Measurements from ENCODE around the gene SELENOK. TPM values are rescaled to one million over a fixed set of nuclear protein-coding genes. Genes with fewer than 3 reads are reported as not detected.
A peak's percentile ranks its signal among the peaks of the same experiment; 100 is the strongest.

SELENOK gene
- total RNA-seq, 1 experiment from 2014 or later = 30.7 TPM

DNA sequence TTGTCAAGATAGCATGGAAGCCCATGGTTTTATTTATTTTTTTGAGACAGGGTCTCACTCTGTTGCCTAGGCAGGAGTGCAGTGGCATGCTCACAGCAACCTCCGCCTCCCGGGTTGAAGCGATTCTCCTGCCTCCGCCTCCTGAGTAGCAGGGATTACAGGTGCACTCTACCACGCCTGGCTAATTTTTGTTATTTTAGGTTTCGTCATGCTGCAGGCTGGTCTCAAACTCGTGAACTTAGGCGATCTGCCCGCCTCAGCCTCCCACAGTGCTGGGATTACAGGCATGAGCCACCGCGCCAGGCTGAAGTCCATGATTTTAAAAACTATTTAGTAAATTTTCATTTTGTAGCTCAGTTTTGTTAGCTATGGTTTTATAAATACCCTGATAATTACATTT is 7.0 kb downstream of the SELENOK start:
- DNase-seq (ENCODE audit: low read depth) = no peak

DNA sequence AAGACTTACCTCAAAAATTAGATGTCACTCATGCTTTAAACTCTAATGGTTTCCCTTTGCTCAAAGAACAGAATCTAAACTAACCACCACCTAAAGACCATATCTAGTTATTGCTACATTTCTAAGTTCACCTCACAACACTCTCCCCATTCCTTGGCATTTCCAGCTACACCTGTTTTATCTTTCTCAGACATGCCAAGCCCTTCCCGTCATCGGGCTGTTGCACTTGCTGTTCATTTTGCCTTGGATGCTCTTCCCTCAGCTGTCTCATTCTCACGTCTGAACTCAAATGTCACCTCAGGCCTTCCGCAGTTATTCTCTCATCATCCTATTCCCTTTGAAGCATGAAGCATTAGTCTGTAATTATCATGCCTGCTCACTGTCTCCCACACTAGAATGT is 8.7 kb downstream of the SELENOK start:
- DNase-seq (ENCODE audit: low read depth) = no peak

- peak; percentile 77 for DNase-seq (ENCODE audit: low read depth)
These were observed 9.7 kb downstream of the SELENOK start, which contains the start of gene ACTR8 for GRCh38 chr3:53881691-53882593. TSS of gene ACTR8 (minus strand) at chr3:53882152. CDS start at chr3:53882101, 51 bp downstream.

DNA sequence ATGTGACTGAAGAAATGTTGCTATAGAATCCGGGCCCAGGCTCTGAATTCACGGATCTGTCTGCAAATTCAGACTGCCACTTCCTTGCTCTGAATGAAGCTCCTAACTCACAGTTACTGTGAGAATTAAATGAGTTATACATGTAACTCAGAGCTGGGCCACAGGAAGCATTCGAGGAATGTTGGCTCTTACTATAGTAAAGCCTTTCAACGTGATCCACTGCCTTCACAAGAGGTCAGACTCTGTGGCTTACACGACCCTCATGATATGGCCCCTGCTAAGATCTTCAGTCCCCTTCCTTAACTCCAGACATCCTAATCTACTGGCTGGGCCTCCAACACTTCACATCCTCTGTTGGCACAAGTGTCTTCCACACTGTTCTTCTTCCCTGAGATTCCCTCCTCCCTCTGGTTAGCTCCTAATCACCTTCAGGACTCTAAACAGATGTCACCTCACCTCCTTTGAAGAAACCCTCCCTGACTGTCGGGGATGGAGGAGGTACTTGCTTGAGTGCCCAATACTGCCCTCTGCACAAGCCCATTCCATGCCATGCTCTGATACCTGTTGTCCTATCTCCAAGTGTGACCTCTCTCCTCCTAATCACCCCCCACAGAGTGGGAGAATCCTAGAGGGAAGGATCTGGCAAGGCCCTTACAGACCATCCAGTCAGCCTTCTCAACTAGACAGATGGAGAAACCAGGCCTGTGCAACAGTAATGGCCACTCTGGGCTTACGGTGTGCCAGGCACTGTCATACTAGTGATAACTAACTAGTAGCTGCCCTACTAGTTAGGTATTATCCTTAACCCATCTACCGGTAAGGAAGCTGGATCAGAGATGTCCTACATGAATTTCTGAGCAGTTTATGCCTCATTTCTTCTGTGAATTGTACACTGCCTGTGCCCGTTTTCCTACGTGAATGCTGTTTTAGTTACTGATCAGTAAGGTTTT is 11.0 kb downstream of the SELENOK start:
- peak; percentile 4 for DNase-seq (ENCODE audit: low read depth)

DNA sequence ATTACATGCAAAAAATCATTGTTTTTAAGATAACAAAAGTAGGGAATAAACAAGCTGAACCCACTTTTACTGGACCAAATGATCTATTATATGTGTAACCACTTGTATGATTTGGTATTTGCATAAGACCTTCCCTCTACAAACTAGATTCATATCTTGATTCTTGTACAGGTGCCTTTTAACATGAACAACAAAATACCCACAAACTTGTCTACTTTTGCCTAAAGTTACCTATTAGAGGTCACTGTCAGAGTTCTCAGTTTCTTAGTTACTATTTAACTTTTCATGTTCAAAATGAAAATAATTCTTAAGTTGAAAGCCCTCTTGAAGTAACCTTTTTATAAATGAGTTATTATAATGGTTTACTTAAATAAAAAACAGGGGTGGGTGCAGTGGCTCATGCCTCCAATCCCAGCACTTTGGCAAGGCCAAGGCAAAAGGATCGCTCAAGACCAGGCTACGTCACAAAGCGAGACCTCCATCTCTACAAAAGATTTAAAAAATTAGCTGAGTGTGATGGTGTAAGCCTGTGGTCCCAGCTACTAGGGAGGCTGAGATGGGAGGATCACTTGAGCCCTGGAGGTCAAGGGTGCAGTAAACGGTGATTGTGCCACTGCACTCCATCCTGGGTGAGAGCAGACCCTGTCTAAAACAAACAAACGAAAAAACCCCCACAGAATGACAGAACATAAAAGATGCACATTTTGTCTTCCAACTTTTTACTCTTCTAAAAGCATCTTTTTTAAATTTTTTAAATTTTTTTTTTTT is 25.7 kb downstream of the SELENOK start:
- no peak for DNase-seq (ENCODE audit: low read depth)

DNA sequence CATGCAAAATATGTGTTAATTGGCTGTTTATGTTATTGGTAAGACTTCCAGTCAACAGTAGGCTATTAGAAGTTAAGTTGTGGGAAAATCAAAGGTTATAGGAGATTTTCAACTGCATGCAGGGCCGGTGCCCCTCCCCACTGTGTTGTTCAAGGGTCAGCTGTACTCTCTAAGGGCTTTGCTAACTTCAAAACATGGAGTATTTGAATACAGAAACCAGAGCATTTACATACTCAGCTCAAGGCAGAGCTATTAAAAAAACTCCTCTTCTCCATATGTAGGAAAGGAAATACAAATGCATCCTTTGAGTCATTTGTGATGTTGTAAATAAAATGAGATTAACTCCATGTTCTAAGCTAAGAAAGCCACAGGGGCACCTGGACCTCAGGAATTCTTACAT is 28.5 kb downstream of the SELENOK start:
- no peak for DNase-seq (ENCODE audit: low read depth)

DNA sequence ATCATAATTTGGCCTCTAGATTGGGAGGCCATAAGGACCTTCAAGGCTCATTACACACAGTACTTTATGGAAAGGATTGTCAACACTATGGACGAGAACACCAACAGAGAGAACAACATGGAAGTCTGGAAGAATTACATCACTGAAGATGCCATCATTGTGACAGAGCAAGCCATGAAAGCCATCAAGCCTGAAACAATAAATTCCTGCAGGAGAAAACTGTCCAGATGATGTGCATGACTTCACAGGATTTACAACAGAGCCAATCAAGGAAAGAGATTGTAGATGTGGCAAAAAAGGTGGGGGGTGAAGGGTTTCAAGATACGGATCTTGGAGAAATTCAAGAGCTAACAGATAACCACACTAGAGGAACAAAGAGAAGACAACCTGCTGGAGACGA is 29.4 kb downstream of the SELENOK start:
- no peak for DNase-seq (ENCODE audit: low read depth)

GRCh38 chr3:53860196-53860595 is 31.5 kb downstream of the SELENOK start:
- no peak for DNase-seq (ENCODE audit: low read depth)

DNA sequence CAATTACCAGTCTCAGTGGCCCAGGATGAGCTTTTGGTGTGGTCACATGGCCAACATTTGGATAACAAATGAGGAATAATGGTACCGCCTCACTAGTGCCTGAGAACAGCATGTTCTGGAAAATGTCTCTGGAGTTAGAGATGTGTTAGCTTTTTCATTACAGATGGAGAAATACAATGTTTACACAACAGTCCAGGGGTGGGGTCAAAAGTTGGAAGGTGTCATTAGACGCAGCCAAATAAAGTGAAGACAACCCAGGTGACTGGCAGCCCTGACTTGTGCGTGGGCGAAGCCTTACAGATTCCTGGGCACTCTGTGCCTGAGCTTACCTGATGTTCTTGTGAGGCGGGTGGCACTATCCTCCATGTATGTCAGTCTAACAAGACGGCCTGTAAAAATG is 32.5 kb downstream of the SELENOK start:
- DNase-seq (ENCODE audit: low read depth) = no peak

DNA sequence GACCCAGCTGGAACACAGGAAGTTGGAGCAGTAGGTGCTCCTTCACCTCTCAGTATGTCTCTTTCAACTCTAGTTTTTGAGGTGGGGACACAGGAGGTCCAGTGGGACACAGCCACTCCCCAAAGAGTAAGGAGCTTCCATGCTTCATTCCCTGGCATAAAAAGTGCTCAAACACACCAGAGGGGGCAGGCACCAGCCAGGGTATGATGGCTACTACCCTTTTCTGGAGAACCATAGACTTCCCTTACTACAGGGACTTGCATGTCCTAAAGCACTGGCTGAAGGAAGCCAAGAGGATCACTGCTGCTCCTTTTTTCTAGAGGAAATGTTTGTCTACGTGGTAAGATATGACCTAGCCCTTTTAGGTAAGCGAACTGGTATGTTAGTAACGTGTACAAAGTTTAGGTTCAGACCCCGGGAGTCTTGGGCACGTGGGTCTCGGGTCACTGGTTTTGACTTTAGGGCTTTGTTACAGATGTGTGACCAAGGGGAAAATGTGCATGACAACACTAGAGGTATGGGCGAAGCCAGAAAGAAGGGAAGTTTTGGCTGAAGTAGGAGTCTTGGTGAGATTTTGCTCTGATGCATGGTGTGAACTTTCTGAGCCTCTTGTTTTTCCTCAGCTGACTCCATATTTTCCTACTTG is 33.4 kb downstream of the SELENOK start:
- no peak for DNase-seq (ENCODE audit: low read depth)

DNA sequence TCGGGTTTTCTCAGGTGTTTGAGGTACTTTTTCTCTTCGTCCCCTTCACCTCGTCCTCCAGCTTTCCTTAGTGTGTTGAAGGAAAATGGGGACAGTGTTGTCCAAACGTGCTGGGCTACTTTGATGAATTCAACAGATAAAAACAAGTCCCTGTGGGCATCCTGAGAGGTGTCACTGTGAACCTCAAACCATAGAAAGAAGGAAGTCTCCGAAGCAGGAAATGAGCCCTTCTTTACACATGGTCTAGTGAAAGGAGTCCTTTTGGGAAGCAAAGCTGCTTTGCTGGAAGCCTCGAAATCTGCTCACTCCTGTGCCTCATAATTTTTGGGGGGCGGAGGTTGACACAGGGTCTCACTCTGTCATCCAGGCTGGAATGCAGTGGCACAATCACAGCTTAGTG is 34.7 kb downstream of the SELENOK start:
- DNase-seq (ENCODE audit: low read depth) = no peak

GRCh38 chr3:53850895-53851294 is 40.8 kb downstream of the SELENOK start:
- peak; percentile 26 for DNase-seq (ENCODE audit: low read depth)

GRCh38 chr3:53849916-53850315 is 41.7 kb downstream of the SELENOK start:
- DNase-seq (ENCODE audit: low read depth) = no peak

GRCh38 chr3:53846851-53847155 is 44.9 kb downstream of the SELENOK start:
- no peak for DNase-seq (ENCODE audit: low read depth)

DNA sequence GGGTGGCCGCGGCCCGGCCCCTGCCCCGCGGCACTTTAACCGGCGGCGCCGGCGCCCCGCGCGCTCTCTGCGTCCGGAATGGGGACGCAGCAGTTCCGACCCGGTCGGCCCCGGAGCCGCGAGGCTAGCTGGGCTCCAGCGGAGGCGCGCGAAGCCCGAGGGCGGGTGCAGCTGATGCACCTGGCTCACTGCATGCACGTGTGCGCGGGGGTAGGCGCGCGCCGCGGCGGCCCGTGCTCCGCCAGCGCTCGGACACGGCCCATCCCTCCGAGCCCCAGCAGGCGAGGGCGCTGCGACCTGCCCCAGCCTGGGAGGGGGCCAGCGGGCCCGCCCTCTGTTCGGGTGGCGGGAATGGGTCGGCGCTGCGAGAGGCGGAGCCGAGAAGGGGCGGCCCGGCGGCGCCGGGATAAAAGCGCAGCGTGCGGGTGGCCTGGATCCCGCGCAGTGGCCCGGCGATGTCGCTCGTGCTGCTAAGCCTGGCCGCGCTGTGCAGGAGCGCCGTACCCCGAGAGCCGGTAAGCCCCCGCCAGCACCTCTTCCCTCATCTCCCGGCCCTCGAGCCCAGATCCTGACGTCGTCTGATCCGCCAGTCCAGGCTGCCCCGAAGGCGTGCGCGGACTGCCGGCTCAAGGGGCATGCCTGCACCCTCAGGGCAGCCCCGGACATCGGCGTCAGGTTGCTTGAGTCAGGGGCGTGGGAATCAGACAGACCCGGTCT is 45.4 kb downstream of the SELENOK start, which contains the start of the genes CHDH and IL17RB:
Gene CHDH, minus strand, starts transcription at position 286 of the 717 bp plus-strand sequence. CDS start 22,411 bp downstream, outside the sequence.
Gene IL17RB, plus strand, starts transcription at position 435 of the 717 bp plus-strand sequence. Its CDS starts 21 bp downstream, at position 456.
- no peak for DNase-seq (ENCODE audit: low read depth)

DNA sequence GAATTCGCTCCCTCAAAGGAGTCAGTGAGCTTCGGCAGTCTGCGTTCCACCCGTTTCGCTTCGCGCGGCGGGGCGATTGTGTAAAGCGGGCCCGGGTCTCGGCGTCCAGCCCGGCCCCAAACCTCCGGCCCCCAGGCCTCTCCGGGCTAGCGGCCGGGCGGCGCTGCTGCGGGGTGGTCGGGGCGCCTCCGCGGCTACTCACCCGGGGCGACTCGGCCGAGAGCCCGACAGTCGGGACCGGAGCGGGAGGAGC is 45.9 kb downstream of the SELENOK start:
- no peak for DNase-seq (ENCODE audit: low read depth)

DNA sequence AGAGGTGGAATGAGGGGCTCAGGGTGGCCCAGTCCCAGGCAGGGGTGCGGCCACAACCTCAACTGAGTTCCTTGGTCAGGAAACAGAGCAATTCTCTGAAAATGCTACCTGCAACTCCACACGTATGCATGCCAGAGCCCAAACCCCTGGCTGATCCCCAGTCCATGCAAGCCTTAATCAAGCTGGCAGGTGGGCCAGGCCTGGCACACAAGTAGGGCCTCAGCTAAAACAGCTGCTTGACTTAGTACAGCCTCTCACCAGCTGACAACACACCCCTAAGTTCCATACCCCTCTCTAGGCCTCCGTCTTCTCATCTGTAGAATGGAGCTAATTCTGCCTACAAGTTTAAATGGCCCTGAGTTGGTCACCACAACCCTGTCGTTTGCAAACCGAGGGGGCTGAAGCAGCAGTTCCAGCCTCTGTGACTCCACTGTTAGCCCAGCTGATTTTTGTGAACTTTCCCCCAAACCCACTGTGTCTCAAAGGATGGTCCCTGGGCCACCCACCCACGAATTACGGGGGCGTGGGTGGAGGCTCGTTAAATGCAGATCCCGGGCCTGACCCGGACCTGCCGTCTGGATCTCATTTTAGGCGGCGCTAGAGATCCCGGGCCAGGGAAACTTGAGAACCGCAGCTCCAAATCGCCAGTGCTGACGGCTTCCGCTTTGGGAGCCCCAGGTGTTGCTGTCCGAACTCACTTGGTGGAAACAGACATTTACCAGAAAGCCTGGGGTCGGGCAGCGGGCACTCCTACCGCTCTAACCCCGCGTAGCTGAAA is 46.4 kb downstream of the SELENOK start:
- DNase-seq (ENCODE audit: low read depth) = no peak

GRCh38 chr3:53844262-53845102 is 47.2 kb downstream of the SELENOK start:
- DNase-seq (ENCODE audit: low read depth) = no peak

Measured in LHCN-M2 (cell line).